Fibroblast of the conjunctiva (primary cell): ENCODE measurements around the gene RND1.

Experiments used
- DNase-seq: peaks from one replicate; pipeline ENCODE4 v3.0.0-alpha.2; 2010; ENCODE audit warnings: low read depth

Gene RND1

DNA sequence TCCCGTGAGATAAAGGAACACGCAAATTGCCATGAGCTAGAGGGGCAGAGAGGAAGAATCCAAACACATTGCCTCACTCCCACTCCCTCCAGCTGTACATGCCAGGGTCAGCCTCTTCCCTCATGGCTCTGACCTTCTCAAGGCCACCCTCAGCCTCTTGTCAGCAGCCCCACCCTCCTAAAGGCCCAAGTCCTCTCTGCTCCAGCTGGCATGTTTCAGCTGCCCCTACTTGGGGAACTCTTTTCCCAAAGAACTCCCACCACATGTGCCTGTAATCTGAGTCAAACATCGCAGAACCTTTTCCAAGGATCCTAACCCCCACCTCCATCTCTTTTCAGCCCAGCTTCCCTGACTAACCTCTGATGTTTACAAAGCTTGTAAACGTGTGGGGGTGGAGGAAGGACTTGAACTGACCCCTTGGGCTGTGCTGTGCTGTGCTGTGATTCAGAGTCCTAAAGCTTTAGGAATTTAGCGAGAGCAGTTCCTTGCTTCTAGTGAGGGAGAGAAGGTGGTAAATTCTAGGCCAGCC, 54.7 kb downstream of the RND1 start:
- DNase-seq = peak; percentile 38

DNA sequence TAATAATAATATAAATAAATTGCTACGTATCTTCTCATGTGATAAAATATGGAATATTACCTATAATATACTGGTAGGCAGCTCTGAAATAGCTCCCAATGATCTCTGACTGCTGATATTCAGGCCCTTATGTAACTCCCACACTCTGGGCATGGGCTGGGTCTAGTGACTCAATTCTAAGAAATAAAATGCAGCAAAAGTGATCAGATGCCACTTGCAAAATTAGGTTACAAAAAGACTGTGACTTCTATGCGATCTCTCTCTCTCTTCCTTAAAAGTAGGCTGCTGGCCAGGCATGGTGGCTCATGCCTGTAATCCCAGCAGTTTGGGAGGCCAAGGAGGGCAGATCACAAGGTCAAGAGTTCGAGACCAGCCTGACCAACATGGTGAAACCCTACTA, 57.7 kb downstream of the RND1 start:
- DNase-seq = no peak
